Sigmoid colon (tissue), 7 donors: ENCODE results near the gene NID1. TPM values are rescaled to one million over a fixed set of nuclear protein-coding genes. Genes with fewer than 3 reads are reported as not detected.

Source experiments
- DNase-seq: peaks from one replicate; pipeline ENCODE4 v3.0.0-alpha.2; 2019
- H3K27ac ChIP-seq, 4 donors: fragments of 200-600 bp; sonication (generic); one replicate each; pipeline ENCODE4 v1.5.1; 2016 to 2019; ENCODE audit warnings: mild to moderate bottlenecking in 1 of 4
- H3K27me3 ChIP-seq, 3 donors: fragments of 200-600 bp; sonication (generic); one replicate each; pipeline ENCODE4 v1.5.1; 2019; ENCODE audit warnings: mild to moderate bottlenecking in 1 of 3
- H3K36me3 ChIP-seq, 4 donors: fragments of 200-600 bp; sonication (generic); one replicate each; pipeline ENCODE4 v1.5.1; 2016 to 2019
- H3K4me1 ChIP-seq, 4 donors: fragments of 200-600 bp; sonication (generic); one replicate each; pipeline ENCODE4 v1.5.1; 2017 to 2019
- H3K4me3 ChIP-seq, 4 donors: fragments of 200-600 bp; sonication (generic); one replicate each; pipeline ENCODE4 v1.5.1; 2017 to 2019; ENCODE audit warnings: mild to moderate bottlenecking in 2 of 4, moderate library complexity in 1 of 4
- H3K9me3 ChIP-seq, 4 donors: fragments of 200-600 bp in 3 of 4; sonication (generic) in 3 of 4; one replicate each; pipeline versions ENCODE4 v1.5.1 to v1.6.1; 2013 to 2019
- EP300 ChIP-seq, 4 donors: sonication (generic); formaldehyde crosslinking; IDR thresholded peaks; one replicate each; pipeline ENCODE4 v1.6.1; 2017; ENCODE audit warnings: antibody characterized with exemption in 4 of 4
- POLR2A ChIP-seq, 2 donors: fragments of 450-650 bp; IDR thresholded peaks; one replicate each; pipeline ENCODE4 v1.6.1; 2016; ENCODE audit warnings: antibody characterized with exemption in 2 of 2, mild to moderate bottlenecking in 2 of 2, moderate library complexity in 2 of 2
- POLR2AphosphoS5 ChIP-seq, 4 donors: sonication (generic); formaldehyde crosslinking; IDR thresholded peaks; one replicate each; pipeline ENCODE4 v1.6.1; 2017; ENCODE audit warnings: antibody characterized with exemption in 4 of 4
- WGBS, 2 donors: extraction: QIAGEN DNeasy Blood & Tissue Kit; methylation state at CpG; one replicate each; pipeline ENCODE4 v1.1.7; 2013; 5-methylcytosine and 5-hydroxymethylcytosine counted together
- intact Hi-C: fragments of 100-400 bp; cut with DNase I; formaldehyde crosslinking; loops from one replicate; pipeline ENCODE4 v1.15.1; 2023
- polyA plus RNA-seq, 3 donors: library from polyadenylated mRNA; stranded (reverse); fragments of 200-250 nt; gene quantifications; one replicate each; pipeline ENCODE4 v1.2.3, GENCODE V29; 2013
- total RNA-seq, 4 donors: library from RNA; depleted of rRNA; stranded (reverse); fragments of >200 nt; gene quantifications; one replicate each; pipeline ENCODE4 v1.1.0, GENCODE V29; 2016
- TF ChIP-seq, protein P1 (sequence below), 4 experiments: fragments of 450-650 bp in 3 of 4; fragments of 200-600 bp in 1 of 4; IDR thresholded peaks; one replicate each; pipeline ENCODE4 v1.5.1; 2016 to 2019; ENCODE audit warnings: antibody characterized with exemption in 4 of 4, mild to moderate bottlenecking in 3 of 4, moderate library complexity in 2 of 4
- donor health status: healthy with polysubstance abuse.
- donor health status: Bipolar disorder and iron deficiency.
- donor health status: healthy.

Gene NID1
- total and polyA plus RNA-seq, 7 donors, result 3.9 to 242 (median 136) TPM

DNA sequence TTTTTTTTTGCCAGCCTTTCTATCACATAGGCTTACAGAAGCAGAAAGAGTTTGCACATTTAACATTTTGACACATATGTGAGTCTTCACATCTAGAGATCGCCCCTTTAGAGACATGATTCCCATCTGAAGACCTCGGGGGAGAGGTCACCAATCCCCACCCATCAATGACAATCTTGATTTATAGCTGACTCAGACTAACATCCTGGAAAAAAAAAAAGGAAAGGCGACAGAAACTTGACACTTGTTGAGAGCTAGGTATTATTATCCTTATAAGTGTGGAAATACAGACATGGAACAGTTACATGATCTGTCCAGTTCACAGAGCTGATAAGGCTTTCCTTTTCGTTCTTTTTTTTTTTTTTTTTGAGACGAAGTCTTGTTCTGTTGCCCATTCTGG, 28.0 kb upstream of the NID1 start:
- Histone ChIP-seq H3K27ac (no peak overlapping the region), H3K27me3 (no peaks in the 10 kb centered on the region), H3K4me3 (no peak overlapping the region), H3K4me1 (peaks cover 0 to 11% (median 0%) of the 10 kb centered on the region in 4 donors), H3K9me3 (peaks cover 0 to 2% (median 1%) of the 10 kb centered on the region in 4 donors), H3K36me3 (no peaks in the 10 kb centered on the region)
- WGBS, 2 donors, result 55 to 72% methylated on average over 5 of the region's 5 CpGs
- no peak for DNase-seq
- intact Hi-C loops, result no loop called here
- TF ChIP-seq, protein P1, sequence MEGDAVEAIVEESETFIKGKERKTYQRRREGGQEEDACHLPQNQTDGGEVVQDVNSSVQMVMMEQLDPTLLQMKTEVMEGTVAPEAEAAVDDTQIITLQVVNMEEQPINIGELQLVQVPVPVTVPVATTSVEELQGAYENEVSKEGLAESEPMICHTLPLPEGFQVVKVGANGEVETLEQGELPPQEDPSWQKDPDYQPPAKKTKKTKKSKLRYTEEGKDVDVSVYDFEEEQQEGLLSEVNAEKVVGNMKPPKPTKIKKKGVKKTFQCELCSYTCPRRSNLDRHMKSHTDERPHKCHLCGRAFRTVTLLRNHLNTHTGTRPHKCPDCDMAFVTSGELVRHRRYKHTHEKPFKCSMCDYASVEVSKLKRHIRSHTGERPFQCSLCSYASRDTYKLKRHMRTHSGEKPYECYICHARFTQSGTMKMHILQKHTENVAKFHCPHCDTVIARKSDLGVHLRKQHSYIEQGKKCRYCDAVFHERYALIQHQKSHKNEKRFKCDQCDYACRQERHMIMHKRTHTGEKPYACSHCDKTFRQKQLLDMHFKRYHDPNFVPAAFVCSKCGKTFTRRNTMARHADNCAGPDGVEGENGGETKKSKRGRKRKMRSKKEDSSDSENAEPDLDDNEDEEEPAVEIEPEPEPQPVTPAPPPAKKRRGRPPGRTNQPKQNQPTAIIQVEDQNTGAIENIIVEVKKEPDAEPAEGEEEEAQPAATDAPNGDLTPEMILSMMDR (IDR thresholded peaks at IDR 0.05), result no peak
- TF ChIP-seq POLR2AphosphoS5 (IDR thresholded peaks at IDR 0.05) (no peak), POLR2A (IDR thresholded peaks at IDR 0.05) (no peak), EP300 (IDR thresholded peaks at IDR 0.05) (no peak)

DNA sequence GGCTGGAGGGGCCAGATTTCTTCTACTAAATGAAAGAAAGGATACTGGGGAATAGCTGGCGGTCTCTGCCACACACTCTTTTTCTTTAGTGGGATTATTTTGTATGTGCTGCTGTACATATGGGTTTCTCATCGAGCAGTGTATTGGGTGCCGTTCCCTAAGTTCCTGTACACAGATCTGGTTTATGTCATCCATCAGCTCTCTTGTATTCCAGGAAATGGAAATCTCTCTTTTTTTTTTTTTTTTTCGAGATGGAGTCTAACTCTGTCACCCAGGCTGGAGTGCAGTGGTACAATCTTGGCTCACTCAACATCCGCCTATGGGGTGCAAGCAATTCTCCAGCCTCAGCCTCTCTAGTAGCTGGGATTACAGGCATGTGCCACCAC, 27.0 kb upstream of the NID1 start:
- H3K27me3 ChIP-seq, result no peaks in the 10 kb centered on the region
- no peak for DNase-seq
- H3K4me1 ChIP-seq, result peaks cover 0 to 11% (median 0%) of the 10 kb centered on the region in 4 donors
- intact Hi-C loops, result no loop called here
- WGBS, 2 donors, result 76 to 82% methylated on average over 5 of the region's 5 CpGs
- no peak overlapping the region for H3K4me3 ChIP-seq
- peak overlapping the region in 1 of 4 donors; percentile 33 for H3K27ac ChIP-seq
- TF ChIP-seq POLR2A (IDR thresholded peaks at IDR 0.05), result no peak
- peak in 1 of 4 donors; percentile 20 for TF ChIP-seq POLR2AphosphoS5 (IDR thresholded peaks at IDR 0.05)
- TF ChIP-seq EP300 (IDR thresholded peaks at IDR 0.05), result no peak
- TF ChIP-seq, protein P1 (IDR thresholded peaks at IDR 0.05), result no peak
- no peaks in the 10 kb centered on the region for H3K36me3 ChIP-seq
- H3K9me3 ChIP-seq, result peaks cover 0 to under 1% (median 0%) of the 10 kb centered on the region in 4 donors

DNA sequence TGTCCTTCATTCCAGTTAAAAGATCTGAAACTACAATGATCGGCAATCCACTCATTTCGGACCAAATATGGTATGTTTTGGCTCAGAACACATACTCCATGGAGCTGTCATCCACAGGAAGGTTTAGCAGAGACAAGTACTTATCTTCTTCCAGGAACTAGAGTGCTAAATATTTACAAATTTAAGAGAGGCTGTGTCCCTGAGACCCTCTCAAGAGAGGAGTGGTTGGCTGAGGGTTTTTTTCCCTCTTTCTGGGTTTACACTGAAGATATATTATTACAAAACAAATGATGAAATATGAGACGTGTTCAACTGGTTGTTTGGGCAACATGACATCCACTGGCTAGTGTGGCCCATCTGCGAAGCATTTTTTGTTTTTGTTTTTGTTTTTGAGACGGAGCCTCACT, 25.9 kb upstream of the NID1 start:
- DNase-seq, result peak; percentile 2
- no peak for TF ChIP-seq EP300 (IDR thresholded peaks at IDR 0.05)
- TF ChIP-seq POLR2A (IDR thresholded peaks at IDR 0.05), result no peak
- TF ChIP-seq POLR2AphosphoS5 (IDR thresholded peaks at IDR 0.05), result peak in 2 of 4 donors; percentile 35 to 47
- TF ChIP-seq, protein P1 (IDR thresholded peaks at IDR 0.05), result no peak
- Histone ChIP-seq H3K27me3 (no peaks in the 10 kb centered on the region), H3K9me3 (no peaks in the 10 kb centered on the region), H3K4me1 (peaks cover 0 to 11% (median 0%) of the 10 kb centered on the region in 4 donors), H3K27ac (peak overlapping the region in 1 of 4 donors; percentile 33), H3K36me3 (no peaks in the 10 kb centered on the region), H3K4me3 (no peak overlapping the region)
- intact Hi-C loops, result no loop called here
- 71 to 78% methylated on average over 5 of the region's 5 CpGs for WGBS, 2 donors

DNA sequence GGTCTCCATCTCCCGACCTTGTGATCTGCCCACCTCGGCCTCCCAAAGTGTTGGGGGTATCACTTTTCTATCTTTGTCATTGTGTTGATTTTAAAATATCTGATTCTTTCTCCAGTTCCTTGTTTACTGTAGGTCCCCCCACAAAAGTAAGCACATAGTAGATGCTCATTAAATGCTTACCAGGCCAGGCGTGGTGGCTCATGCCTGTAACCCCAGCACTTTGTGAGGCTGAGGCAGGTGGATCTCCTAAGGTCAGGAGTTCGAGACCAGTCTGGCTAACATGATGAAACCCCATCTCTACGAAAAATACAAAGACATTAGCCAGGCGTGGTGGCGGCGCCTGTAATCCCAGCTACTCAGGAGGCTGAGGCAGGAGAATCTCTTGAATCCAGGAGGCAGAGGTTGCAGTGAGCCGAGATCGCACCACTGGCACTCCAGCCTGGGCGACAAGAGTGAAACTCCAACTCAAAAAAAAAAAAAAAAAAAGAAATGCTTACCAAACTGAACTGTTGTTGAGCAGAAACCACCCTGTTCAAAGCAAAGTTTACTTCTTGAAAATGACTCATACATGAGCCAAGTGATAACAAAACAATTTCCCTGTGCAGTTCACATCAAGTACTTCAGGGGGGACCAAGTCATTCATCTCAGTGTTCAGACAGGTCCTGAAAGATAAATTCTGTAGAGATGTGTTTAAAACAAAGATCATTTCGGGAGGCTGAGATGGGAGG, 24.3 kb upstream of the NID1 start:
- Histone ChIP-seq H3K4me3 (no peak overlapping the region), H3K27me3 (no peaks in the 10 kb centered on the region), H3K4me1 (peaks cover 0 to 11% (median 0%) of the 10 kb centered on the region in 4 donors), H3K9me3 (no peaks in the 10 kb centered on the region), H3K36me3 (no peaks in the 10 kb centered on the region), H3K27ac (no peak overlapping the region)
- 82 to 83% methylated on average over 12 of the region's 12 CpGs for WGBS, 2 donors
- no peak for DNase-seq
- TF ChIP-seq EP300 (IDR thresholded peaks at IDR 0.05) (no peak), POLR2A (IDR thresholded peaks at IDR 0.05) (no peak), POLR2AphosphoS5 (IDR thresholded peaks at IDR 0.05) (no peak)
- TF ChIP-seq, protein P1 (IDR thresholded peaks at IDR 0.05), result no peak
- intact Hi-C loops, result no loop called here
